HG03045 (cell line): ENCODE measurements around the gene UBE2G2.

Experiments
- ATAC-seq: cut with Tn5 transposase; IDR thresholded peaks from one replicate; pipeline ENCODE4 v1.9.1; 2021; ENCODE audit warnings: mild to moderate bottlenecking, moderate library complexity; ENCODE audit not compliant: unreplicated experiment

The UBE2G2 gene

GRCh38 chr21:44753357-44753756, 48.3 kb downstream of the UBE2G2 start:
- no peak for ATAC-seq

- no peak for ATAC-seq
Observed at GRCh38 chr21:44752671-44753235, 48.9 kb downstream of the UBE2G2 start.

GRCh38 chr21:44751799-44752636, 49.6 kb downstream of the UBE2G2 start:
- no peak for ATAC-seq

GRCh38 chr21:44751186-44751798, 50.3 kb downstream of the UBE2G2 start:
- ATAC-seq, result no peak

- ATAC-seq, result no peak
Observed at GRCh38 chr21:44750675-44751025, 51.0 kb downstream of the UBE2G2 start.

- no peak for ATAC-seq
Observed at GRCh38 chr21:44749759-44750674, 51.6 kb downstream of the UBE2G2 start.

GRCh38 chr21:44749116-44749758, 52.4 kb downstream of the UBE2G2 start:
- no peak for ATAC-seq

GRCh38 chr21:44748621-44749020, 53.0 kb downstream of the UBE2G2 start:
- no peak for ATAC-seq

- ATAC-seq, result no peak
Observed at GRCh38 chr21:44742418-44743153, 59.0 kb downstream of the UBE2G2 start.

GRCh38 chr21:44741921-44742320, 59.7 kb downstream of the UBE2G2 start:
- no peak for ATAC-seq

- no peak for ATAC-seq
Observed at GRCh38 chr21:44740742-44741141, 60.9 kb downstream of the UBE2G2 start.

GRCh38 chr21:44739316-44739715, 62.3 kb downstream of the UBE2G2 start:
- no peak for ATAC-seq

- ATAC-seq, result no peak
Observed at GRCh38 chr21:44738621-44739020, 63.0 kb downstream of the UBE2G2 start.

- no peak for ATAC-seq
Observed at GRCh38 chr21:44737706-44738354, 63.8 kb downstream of the UBE2G2 start.

- no peak for ATAC-seq
Observed at GRCh38 chr21:44736291-44737004, 65.2 kb downstream of the UBE2G2 start.

GRCh38 chr21:44735821-44736220, 65.8 kb downstream of the UBE2G2 start:
- ATAC-seq, result no peak

GRCh38 chr21:44734841-44735240, 66.8 kb downstream of the UBE2G2 start:
- ATAC-seq, result no peak

- ATAC-seq, result no peak
Observed at GRCh38 chr21:44734026-44734745, 67.4 kb downstream of the UBE2G2 start.
